Fibroblast of the conjunctiva (primary cell): ENCODE results near the gene GJB3.
"Not testable (repeated sequence)": the region's sequence is repeated elsewhere in the genome, so short reads cannot be mapped to it uniquely, and the experiment has no call there.

ENCODE experiments used
- DNase-seq: peaks from one replicate; pipeline ENCODE4 v3.0.0-alpha.2; 2010; ENCODE audit warnings: low read depth

The GJB3 gene

GRCh38 chr1:34761176-34761761 is 19.7 kb upstream of the GJB3 start:
- DNase-seq: no peak

- no peak for DNase-seq
These were observed 19.2 kb upstream of the GJB3 start for GRCh38 chr1:34761776-34762307.

DNA sequence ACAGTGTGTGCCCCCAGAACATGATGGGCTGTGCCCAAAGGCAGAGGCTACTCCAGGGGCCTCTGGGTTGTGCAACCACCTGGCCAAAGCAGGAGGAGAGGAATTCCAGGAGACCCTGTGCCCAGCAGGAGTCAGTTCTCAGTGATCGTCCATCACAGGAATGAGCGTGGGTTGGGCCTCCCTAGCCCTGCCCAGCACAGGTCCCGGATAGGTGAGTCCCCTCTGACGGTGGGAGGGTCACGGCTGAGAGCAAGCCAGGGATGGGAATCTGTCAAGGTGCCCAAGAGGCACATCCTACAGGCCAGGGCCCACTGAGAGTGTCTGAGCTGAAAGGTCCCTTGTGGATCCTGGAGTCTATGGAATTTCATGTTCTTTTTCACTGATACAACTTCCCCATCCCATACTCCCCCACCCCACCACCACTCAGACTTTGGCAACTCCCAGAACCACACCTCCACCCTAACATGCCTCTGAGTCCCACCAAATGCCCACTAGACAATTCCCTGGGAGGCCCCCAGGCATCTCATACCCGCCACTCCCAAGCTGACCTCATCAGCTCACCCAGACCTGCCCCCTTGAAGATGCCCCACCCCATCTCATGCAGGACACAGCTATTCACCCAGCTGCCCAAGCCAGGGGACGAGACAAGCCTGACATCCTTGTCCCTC is 18.4 kb upstream of the GJB3 start:
- DNase-seq: no peak

DNA sequence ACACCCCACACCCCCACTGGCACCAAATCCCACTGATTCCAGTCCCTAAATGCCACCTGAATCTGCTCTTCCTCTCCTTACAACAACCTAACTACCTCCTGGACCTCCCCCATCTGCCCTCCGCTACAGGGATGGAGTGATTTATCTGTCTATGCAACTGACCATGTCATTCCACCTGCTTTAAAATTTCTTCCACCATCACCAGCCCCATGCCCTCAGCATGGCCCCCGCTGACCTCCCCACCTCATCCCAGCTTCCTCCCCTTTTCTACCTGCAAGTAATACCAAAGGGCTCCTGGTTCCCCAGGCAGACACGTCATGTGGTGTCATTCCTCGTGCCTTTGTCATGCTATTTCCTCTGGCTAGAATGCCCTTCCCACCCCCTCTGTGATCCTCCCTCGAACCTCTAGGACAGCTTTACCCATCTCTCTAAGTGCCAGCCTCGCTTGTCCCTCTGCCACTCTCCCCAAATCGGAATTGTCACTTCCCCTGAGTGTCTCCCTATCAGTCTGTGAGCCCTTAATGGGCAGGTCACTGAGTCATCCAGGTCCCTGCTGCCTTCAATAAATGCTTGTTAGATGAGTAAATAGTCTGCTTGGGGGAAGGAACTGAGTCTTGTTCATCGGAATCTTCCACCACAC is 17.8 kb upstream of the GJB3 start:
- DNase-seq: no peak

DNA sequence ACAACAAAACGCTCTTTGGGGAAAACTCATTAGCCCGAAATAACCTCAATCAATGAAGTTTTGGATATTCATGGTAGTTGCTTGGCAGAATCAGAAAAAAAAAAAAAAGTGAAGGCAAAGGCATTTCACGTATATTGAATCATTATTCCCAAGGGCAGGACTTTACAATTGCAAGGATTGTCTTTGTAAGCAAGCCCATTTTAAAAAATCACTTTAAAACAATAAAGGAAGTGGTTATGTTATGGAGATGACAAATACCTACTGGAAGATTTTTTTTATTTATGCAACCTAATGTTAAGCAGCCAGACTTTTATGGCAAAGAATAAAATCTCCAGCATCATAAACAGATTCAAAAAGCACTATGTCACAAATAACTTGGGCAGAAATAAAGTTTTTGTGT is 12.2 kb upstream of the GJB3 start:
- DNase-seq: no peak

DNA sequence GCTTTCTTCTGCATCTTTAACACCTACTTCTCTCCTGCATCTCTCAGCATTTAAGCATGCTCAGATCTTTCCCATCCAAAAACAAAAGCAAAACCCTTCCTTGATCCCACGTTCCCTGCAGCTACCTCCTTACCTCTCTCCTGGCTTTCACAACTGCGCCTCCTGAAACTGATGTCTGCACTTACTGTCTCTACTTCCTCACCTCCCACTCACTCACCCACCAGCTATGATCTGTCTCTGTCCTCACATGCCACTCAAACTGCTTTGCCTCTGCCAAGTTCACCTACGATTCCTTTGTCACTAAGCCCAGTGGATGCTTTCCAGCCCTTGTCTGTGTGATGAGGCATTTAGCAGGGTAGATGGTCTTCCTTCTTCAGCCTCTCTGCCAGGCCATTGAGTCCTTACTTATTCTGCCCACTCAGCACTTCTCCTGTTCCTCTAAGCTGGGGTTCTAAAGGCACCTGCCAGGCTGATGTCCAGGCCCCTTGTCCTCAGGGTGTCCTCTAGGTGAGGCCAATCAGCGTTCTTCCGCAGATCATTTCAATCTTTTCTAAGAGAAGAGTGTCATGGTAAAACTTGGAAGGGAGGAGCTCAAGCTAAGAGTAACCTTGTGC is 10.0 kb upstream of the GJB3 start:
- no peak for DNase-seq

- DNase-seq: no peak
These were observed 9.2 kb upstream of the GJB3 start for GRCh38 chr1:34771573-34772371.

- not testable (repeated sequence) for DNase-seq
These were observed 7.9 kb upstream of the GJB3 start for GRCh38 chr1:34773114-34773513.

- DNase-seq: no peak
These were observed 6.1 kb upstream of the GJB3 start for GRCh38 chr1:34774957-34775356.

GRCh38 chr1:34776911-34777310 is 4.1 kb upstream of the GJB3 start:
- DNase-seq: no peak

DNA sequence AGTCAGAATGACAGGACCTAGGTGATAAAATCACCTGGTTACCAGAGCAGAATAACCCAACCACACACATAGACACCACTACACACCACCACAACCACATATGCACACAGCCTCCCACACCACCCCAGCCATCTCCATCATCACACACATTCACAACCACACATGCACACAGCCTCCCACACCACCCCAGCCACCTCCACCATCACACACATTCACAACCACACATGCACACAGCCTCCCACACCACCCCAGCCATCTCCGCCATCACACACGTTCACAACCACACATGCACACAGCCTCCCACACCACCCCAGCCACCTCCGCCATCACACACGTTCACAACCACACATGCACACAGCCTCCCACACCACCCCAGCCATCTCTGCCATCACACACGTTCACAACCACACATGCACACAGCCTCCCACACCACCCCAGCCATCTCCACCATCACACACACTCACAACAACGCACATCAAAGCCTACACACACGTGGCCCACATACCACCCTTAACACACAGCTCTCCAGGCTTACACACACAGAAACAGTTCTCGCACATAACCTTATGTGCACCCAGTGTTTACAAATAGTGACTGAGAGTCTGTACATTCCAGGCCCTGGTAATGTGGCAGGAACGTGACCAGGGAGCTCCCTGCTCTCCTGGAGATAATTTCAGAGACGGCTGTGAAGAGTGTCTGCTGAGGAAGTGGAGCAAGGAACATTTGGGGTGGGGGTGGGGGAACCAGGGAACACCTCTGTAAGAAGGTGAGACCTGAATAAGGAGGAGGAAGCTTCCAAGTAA is 3.3 kb upstream of the GJB3 start:
- no peak for DNase-seq

- no peak for DNase-seq
These were observed 2.6 kb upstream of the GJB3 start for GRCh38 chr1:34778381-34778780.

DNA sequence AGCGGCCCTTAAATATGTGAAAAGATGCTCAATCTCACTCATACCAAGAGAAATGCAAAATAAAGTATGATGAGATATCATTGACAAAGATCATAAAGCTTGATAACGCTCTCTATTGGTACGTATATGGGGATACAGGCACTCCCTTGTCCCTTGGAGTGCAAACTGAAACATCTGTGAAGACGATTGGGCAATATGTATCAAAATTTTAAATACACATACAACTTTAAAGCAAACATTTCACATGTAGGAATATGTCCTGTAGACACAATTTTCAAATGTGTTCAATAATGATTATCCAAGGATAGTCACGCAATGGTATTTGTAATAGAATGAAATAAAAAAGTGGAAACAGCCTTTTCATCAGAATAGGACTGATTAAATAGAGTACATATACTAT is 2.0 kb upstream of the GJB3 start:
- no peak for DNase-seq

DNA sequence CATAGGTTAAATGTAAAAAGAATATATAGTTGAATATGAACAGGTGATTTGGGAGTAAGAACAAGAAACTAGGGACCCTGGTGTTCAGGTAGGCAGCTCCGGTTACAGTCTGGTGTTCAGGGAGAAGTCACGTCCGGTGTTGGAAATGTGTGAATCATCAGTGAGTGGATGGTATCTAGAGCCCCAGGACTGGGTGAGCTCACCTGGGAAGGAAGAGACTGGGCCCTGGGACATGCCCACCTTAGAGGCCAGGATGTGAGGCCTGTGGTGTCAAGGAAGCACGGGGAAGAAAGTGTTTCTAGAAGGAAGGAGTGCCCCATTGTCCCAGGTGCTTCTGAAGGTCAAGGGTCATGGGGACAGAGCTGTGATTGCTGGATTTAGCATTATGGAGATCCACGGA is 1.5 kb upstream of the GJB3 start:
- DNase-seq: no peak

DNA sequence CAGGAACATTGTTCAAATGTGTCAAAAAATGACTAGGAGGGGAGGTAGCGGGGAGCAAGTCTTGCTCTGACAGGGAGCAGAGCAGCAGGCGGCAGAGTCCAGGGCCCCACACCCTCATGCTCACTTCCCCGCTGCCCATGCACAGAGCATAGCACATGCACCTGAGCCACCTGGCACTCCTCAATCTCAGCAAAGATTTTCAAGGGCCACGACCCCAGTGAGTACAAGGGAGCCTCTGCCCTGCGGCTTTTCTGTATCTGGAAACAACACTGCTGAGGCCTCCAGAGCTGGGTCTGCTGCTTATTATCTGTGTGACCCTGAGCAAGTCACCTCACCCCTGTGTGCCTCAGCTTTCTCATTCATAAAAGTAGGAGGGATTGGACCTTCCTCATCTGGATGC is 1.1 kb upstream of the GJB3 start:
- no peak for DNase-seq

DNA sequence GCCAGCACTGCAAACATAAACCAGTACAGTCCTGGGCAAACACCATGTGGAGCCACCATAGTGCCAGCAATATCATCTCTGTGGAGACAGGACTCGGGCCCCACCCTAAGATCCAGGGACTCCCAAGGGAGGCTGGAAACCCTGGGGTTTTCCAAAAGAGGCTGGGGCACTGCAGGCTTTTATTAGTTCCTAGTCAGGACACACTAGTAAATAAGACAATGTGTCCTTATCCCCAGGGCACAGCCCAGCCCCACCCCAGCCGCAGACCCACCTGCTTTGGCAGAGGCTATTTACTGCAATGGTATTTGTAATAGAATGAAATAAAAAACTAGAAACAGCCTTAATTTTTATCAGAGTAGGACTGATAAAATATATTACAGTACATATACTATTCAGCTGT is 486 bp upstream of the GJB3 start:
- no peak for DNase-seq

DNA sequence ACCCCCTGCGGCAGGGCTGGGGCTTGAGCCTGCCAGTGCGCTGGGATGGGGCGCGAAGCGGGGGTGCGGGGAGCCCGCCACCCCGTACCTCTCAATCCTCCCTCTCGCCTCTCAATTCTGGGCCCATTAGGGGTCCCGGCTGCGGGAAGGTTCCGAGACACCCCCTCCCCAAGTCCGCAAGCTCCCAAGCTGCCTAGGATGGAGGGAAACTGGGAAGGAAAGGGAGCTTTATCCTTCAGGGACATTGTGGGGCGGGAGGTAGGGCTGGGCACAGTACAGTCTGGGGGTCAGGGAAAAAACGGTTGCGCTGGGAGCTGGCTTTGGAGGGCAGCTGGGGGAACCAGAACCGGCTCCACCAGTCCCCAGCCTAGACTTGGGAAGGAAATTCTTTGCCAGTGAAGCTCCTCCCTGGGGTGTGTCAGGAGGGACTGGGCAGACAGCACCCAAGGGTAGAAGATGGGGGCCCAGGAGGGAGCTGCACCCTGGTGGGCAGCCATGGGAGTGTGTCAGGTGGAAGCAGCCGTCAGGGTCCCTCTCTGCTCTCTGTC is 904 bp downstream of the GJB3 start:
- no peak for DNase-seq

GRCh38 chr1:34784751-34785221 is 3.8 kb downstream of the GJB3 start:
- no peak for DNase-seq

GRCh38 chr1:34785231-34785874 is 4.3 kb downstream of the GJB3 start:
- DNase-seq: no peak

- no peak for DNase-seq
These were observed 5.0 kb downstream of the GJB3 start for GRCh38 chr1:34785875-34786470.
